Measurements from ENCODE around the gene NRDC.

NRDC gene

GRCh38 chr1:51758310-51758709, 120.2 kb downstream of the NRDC start:
- DNase-seq = no peak

- no peak for DNase-seq
These were observed 122.2 kb downstream of the NRDC start for GRCh38 chr1:51756290-51756689.

GRCh38 chr1:51755437-51755836, 123.1 kb downstream of the NRDC start:
- DNase-seq = no peak

GRCh38 chr1:51754666-51755065, 123.9 kb downstream of the NRDC start:
- DNase-seq = no peak

- no peak for DNase-seq
These were observed 124.6 kb downstream of the NRDC start for GRCh38 chr1:51753969-51754368.

- DNase-seq = no peak
These were observed 126.2 kb downstream of the NRDC start for GRCh38 chr1:51752073-51752948.

GRCh38 chr1:51750729-51751128, 127.8 kb downstream of the NRDC start:
- DNase-seq = no peak

- no peak for DNase-seq
These were observed 128.3 kb downstream of the NRDC start for GRCh38 chr1:51750218-51750617.

GRCh38 chr1:51749151-51749550, 129.4 kb downstream of the NRDC start:
- no peak for DNase-seq

- no peak for DNase-seq
These were observed 133.3 kb downstream of the NRDC start for GRCh38 chr1:51745304-51745570.

GRCh38 chr1:51744506-51745303, 133.8 kb downstream of the NRDC start:
- no peak for DNase-seq

GRCh38 chr1:51741121-51741681, 137.3 kb downstream of the NRDC start:
- no peak for DNase-seq

GRCh38 chr1:51740652-51741051, 137.9 kb downstream of the NRDC start:
- no peak for DNase-seq

Measured in effector CD8-positive, alpha-beta T cell (primary cell).